ENCODE results near the gene PSMA3. TPM values are rescaled to one million over a fixed set of nuclear protein-coding genes. Genes with fewer than 3 reads are reported as not detected.

The PSMA3 gene
- total RNA-seq, 2 donors from 2014 or later = 78.9 to 85.3 TPM

- peak overlapping the region; percentile 66 to 91 for H3K27ac ChIP-seq
- no peaks in the 10 kb centered on the region for H3K9me3 ChIP-seq
- H3K36me3 ChIP-seq = peaks cover 39% of the 10 kb centered on the region
- no peaks in the 10 kb centered on the region for H3K27me3 ChIP-seq
- no peak for DNase-seq (ENCODE audit: low spot score)
- peaks cover 0 to 44% of the 10 kb centered on the region in 2 donors for H3K4me1 ChIP-seq
- no peak overlapping the region for H3K4me3 ChIP-seq
- no peak for TF ChIP-seq CTCF (IDR thresholded peaks at IDR 0.05)
Observed at GRCh38 chr14:58282925-58283593, 38.4 kb downstream of the PSMA3 start.

DNA sequence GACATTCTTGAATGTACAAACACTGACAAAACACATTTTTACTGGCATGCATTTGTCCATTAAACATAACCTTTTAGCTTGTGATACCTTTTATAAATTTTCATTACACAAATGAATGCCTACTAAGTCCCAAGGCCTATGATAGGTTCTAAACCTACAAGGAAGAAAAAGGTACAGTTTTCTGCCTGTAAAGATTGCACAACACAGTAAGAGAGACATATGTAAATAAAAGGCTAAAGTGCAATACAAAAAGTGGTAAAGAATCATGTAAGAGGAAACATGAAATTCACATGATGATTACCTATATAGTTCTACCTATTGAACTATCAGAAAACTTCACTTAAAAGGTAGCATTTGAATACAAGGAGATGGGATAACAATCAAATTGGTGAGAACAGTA, 39.1 kb downstream of the PSMA3 start:
- Histone ChIP-seq H3K36me3 (peaks cover 34% of the 10 kb centered on the region), H3K4me3 (no peak overlapping the region), H3K27ac (peak overlapping the region; percentile 66 to 91), H3K9me3 (no peaks in the 10 kb centered on the region), H3K4me1 (peaks cover 0 to 44% of the 10 kb centered on the region in 2 donors), H3K27me3 (no peaks in the 10 kb centered on the region)
- no peak for DNase-seq (ENCODE audit: low spot score)
- no peak for TF ChIP-seq CTCF (IDR thresholded peaks at IDR 0.05)

DNA sequence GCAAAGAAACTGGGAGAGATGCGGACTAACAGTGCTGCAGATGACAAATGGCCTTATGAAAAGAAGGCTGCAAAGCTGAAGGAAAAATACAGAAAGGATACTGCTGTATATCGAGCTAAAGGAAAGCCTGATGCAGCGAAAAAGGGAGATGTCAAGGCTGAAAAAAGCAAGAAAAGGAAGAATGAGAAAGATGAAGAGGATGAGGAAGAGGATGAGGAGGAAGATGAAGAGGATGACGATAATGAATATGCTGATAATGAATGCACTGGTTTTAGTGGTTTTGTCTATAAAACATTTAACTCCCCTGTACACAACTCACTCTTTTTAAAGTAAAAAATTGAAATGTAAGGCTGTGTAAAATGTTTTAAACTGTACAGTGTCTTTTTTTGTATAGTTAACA, 40.5 kb downstream of the PSMA3 start:
- Histone ChIP-seq H3K27ac (peak overlapping the region in 1 of 2 donors; percentile 31), H3K9me3 (no peaks in the 10 kb centered on the region), H3K27me3 (no peaks in the 10 kb centered on the region), H3K36me3 (peaks cover 44% of the 10 kb centered on the region), H3K4me3 (no peak overlapping the region), H3K4me1 (peaks cover 0 to 50% of the 10 kb centered on the region in 2 donors)
- TF ChIP-seq CTCF (IDR thresholded peaks at IDR 0.05) = no peak
- no peak for DNase-seq (ENCODE audit: low spot score)

DNA sequence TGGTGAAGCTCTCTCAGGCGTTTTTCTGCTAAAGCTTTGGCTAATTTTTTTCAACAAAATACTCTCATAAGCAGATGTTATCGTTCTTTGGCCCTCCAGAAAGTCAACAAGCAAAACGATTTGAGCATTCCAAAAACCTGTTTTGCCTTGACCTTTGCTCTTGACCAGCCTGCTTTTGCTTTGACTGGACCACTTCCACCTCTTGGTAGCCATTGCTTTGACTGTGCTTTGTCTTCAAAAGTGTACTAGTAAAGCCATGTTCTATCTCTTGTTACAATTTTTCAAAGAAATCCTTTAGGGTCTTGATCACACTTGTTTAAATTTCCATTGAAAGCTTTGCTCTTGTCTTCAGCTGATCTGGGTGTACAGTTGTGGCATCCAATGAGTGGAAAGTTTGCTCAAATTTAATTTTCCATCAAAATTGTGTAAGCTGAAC, 43.0 kb downstream of the PSMA3 start:
- Histone ChIP-seq H3K36me3 (peaks cover 60% of the 10 kb centered on the region), H3K4me3 (no peak overlapping the region), H3K4me1 (peaks cover 0 to 39% of the 10 kb centered on the region in 2 donors), H3K27me3 (no peaks in the 10 kb centered on the region), H3K27ac (no peak overlapping the region), H3K9me3 (no peaks in the 10 kb centered on the region)
- no peak for TF ChIP-seq CTCF (IDR thresholded peaks at IDR 0.05)
- DNase-seq (ENCODE audit: low spot score) = no peak

DNA sequence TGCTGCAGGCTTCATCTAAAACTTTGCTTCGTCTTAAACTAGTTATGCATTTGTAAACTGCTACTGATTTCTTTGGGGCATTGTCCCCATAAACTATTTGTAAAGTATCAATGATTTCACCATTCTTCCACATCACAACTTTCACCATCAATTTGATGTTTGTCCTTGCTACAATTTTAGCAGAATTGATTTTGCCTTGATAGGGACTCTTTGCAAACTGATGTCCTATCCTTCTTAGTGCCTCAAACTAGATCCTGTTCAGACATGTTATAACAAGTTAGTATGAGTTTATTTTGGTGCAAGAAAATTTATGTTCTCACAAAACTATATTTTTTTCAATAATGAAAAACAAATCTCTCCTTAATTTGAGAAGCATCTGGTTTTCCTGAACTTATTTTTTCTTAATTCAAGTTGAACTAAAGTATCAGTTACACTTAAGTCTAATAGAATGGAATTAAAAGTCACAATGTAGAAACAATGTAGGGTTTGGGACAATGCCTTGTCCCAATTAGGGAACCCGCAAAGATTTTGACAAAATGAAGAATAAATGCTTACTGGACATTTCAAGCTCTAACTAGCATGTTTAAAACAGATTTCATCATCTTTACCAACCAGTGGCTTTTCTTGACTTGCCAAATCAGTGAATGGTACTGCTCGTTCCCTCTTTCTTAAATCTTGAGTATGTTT, 43.6 kb downstream of the PSMA3 start:
- no peaks in the 10 kb centered on the region for H3K27me3 ChIP-seq
- H3K36me3 ChIP-seq = peaks cover 66% of the 10 kb centered on the region
- TF ChIP-seq CTCF (IDR thresholded peaks at IDR 0.05) = no peak
- no peak overlapping the region for H3K4me3 ChIP-seq
- no peaks in the 10 kb centered on the region for H3K9me3 ChIP-seq
- peaks cover 0 to 36% of the 10 kb centered on the region in 2 donors for H3K4me1 ChIP-seq
- no peak overlapping the region for H3K27ac ChIP-seq
- DNase-seq (ENCODE audit: low spot score) = no peak
